HUES6 (cell line): ENCODE data around the gene FAM20C.

Experiments
- H3K27ac ChIP-seq: 2 replicates; pipeline ENCODE4 v1.7.0; 2013; ENCODE audit warnings: low read depth, mild to moderate bottlenecking, low read length, inconsistent platforms
- H3K27me3 ChIP-seq: 2 replicates; pipeline ENCODE4 v1.6.1; 2013; ENCODE audit warnings: low read length; ENCODE audit not compliant: control insufficient read depth, insufficient read depth
- H3K36me3 ChIP-seq: 2 replicates; pipeline ENCODE4 v1.6.1; 2013; ENCODE audit warnings: low read length; ENCODE audit not compliant: control insufficient read depth, insufficient read depth
- H3K4me1 ChIP-seq: 2 replicates; pipeline ENCODE4 v1.6.1; 2013; ENCODE audit warnings: low read length; ENCODE audit not compliant: control insufficient read depth, insufficient read depth
- H3K4me3 ChIP-seq: 2 replicates; pipeline ENCODE4 v1.5.1; 2013; ENCODE audit warnings: low read depth, low read length
- H3K9ac ChIP-seq: one replicate; pipeline ENCODE4 v1.6.1; 2013; ENCODE audit warnings: mild to moderate bottlenecking, low read length
- H3K9me3 ChIP-seq: 2 replicates; pipeline ENCODE4 v1.6.1; 2013; ENCODE audit warnings: low read depth, low read length; ENCODE audit not compliant: control insufficient read depth, insufficient read depth

FAM20C gene

DNA sequence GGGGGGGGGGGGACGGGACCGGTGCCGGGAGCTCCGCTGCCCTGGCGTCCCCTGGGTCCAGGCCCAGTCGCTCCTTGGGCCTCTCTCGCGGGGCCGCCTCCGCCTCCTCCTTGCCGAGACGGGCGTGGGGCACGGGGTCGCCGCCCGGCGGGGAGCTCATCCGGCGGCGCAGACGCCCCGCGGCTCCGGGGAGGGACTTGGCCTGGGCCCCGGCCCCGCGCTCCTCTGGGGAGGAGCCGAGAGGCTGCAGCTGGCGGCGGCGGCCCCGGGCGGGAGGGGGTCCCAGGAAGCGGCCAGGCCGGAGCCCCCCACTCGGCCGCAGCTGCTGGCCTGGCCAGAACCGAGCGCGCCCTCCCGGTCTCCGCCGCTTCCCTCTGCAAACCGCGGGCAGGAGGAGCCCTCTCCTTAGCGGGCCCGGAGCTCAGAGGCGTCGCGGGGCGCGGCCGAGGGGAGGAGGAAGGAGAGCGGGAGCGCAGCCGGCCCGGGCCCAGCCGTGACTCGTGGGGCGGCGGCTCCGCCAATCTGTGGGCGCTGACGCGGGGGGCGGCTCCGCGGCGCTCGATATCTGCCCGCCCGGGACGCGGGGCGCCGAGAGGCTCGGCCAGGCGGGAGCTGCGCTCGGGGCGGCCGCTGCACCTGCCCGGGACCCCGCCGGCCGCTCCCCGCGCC, at the start of gene FAM20C:
TSS of gene FAM20C (plus strand) at position 591 of the 669 bp plus-strand sequence. CDS start 629 bp downstream, outside the sequence.
- Histone ChIP-seq H3K9me3 (no peaks in the 10 kb centered on the region), H3K4me1 (peaks cover 58% of the 10 kb centered on the region), H3K4me3 (peak within 1 kb of the TSS; percentile 70), H3K9ac (peak within 1 kb of the TSS; percentile 54), H3K36me3 (peaks cover 19% of the 10 kb centered on the region), H3K27ac (no peak within 1 kb of the TSS), H3K27me3 (peaks cover 12% of the 10 kb centered on the region; the same call in 1 of the 2 replicates)

DNA sequence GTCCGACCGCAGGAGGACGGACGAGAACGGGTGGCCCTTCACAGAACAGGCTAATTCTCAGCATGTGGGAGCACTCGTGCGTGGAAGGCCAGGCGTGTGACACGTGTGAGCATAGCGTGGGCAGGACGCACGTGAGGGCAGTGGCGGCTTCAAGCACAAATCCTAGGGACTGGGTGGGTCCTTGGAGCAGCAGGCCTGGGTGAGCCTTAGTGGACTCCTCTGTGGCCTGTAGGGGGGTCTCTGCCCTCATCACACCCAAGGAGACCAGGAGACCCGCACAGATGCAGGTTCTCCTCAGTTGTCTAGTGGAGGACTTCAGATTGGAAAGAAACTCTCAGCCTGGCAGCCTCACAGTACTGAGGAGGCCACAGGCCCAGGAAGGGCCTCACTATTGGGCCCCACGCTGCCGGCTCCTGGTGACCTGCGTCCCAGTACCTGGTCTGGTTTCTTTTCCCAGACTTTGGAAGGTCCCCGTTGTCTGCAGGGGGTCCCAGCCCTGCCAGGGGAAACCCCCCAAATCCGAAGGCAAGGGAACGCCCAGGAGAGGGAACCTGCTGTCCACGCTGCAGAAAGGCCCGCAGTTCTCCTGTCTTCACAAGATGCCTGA, 49.1 kb upstream of the FAM20C start:
- H3K9ac ChIP-seq = no peak overlapping the region

DNA sequence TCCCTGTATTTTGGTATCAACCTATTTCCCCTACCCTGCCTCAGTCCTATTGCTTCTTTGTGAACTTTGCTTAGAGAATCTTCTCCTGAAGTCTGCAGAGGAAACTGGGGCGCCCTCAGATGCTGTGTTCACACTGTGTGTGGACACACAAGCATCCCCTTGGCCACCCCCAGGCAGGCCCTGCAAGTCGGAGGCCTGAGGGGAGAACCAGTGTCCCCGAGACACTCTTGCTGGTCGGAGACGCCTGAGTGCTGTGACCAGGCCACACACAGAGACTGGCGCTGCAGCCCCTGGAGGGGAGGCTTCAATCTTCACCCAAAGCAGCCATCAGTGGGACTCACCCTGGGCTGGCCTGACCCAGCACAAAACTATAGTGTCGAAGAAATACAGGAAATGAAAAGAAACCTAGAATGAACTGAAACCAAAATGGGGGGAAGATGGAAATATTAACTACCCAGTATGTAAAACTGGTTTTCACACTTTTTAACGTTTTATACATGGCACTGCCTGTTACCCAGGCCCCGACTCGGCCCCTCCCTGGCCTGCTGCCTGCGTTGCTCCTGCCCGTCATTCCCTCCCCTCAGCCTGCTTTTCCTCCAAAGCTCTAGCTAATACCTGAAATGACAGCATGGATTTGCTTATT, 48.4 kb upstream of the FAM20C start:
- H3K9ac ChIP-seq = no peak overlapping the region
- no peaks in the 10 kb centered on the region for H3K27me3 ChIP-seq
- peaks cover 19% of the 10 kb centered on the region for H3K36me3 ChIP-seq
- peaks cover 10% of the 10 kb centered on the region for H3K4me1 ChIP-seq
- no peaks in the 10 kb centered on the region for H3K9me3 ChIP-seq
- H3K27ac ChIP-seq = no peak overlapping the region
- no peak overlapping the region for H3K4me3 ChIP-seq

More for the DNA sequence above, 49.1 kb upstream of the FAM20C start:
- no peaks in the 10 kb centered on the region for H3K9me3 ChIP-seq
- peaks cover 15% of the 10 kb centered on the region for H3K4me1 ChIP-seq
- peaks cover 19% of the 10 kb centered on the region for H3K36me3 ChIP-seq
- H3K27ac ChIP-seq = no peak overlapping the region
- no peak overlapping the region for H3K4me3 ChIP-seq
- H3K27me3 ChIP-seq = no peaks in the 10 kb centered on the region

DNA sequence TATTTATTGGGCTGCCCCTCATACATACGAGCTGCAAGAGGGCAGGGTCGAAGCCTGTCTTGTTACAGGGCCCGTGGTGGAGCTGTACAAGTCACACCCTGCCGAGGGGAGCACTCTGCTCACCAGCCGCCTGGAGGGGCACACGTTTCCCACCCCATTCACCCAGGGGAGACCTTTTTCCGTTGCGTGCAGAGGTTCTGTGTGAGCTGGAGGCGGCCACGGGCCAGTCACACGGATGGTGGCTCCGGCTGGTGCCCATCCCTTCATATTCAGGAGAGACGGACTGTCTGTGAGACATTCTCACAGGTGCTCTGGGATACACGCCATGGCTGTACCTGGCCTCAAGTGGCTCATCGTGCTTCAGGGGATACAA, 47.9 kb upstream of the FAM20C start:
- H3K9ac ChIP-seq = no peak overlapping the region
- no peaks in the 10 kb centered on the region for H3K27me3 ChIP-seq
- H3K9me3 ChIP-seq = no peaks in the 10 kb centered on the region
- no peak overlapping the region for H3K27ac ChIP-seq
- no peak overlapping the region for H3K4me3 ChIP-seq
- H3K4me1 ChIP-seq = peaks cover 5% of the 10 kb centered on the region
- peaks cover 19% of the 10 kb centered on the region for H3K36me3 ChIP-seq

DNA sequence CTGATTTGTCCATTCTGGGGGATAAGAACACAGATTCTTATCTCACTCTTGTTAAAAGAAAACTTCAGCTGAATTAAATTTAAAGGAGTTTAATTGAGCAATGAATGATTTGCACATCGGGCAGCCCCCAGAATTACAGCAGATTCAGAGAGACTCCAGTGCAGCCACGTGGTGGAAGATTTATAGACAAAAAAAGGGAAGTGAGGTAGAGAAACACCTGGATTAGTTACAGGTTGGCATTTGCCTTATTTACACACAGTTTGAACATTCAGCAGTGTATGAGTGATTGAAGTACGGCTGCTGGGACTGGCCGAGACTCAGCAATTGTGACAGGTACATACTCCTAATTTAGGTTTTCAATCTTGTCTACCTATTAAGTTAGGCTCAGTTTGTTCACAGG, 46.5 kb upstream of the FAM20C start:
- peaks cover 9% of the 10 kb centered on the region for H3K4me1 ChIP-seq
- peaks cover 19% of the 10 kb centered on the region for H3K36me3 ChIP-seq
- H3K4me3 ChIP-seq = no peak overlapping the region
- H3K27me3 ChIP-seq = no peaks in the 10 kb centered on the region
- H3K9me3 ChIP-seq = no peaks in the 10 kb centered on the region
- no peak overlapping the region for H3K27ac ChIP-seq
- H3K9ac ChIP-seq = no peak overlapping the region

DNA sequence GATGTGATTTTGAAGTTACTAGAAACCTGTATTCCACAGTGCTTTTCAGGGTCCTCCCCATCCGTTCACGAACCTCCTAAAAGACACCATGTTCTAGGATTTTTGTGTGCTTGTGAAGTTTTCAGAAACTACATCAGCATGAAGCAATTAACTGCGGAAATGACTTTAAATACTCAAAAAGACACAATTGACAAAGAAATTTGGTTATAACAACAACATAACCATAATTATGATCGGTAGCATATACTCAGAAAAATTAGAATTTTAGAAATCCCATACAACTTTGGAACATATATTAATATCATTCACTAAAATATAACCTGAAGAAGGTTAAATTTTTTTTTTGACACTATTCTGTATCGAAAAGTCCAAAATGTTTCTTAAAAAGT, 43.8 kb upstream of the FAM20C start:
- H3K9ac ChIP-seq = peak overlapping the region; percentile 88
- no peaks in the 10 kb centered on the region for H3K27me3 ChIP-seq
- H3K27ac ChIP-seq = peak overlapping the region; percentile 86
- H3K9me3 ChIP-seq = no peaks in the 10 kb centered on the region
- peak overlapping the region; percentile 60 for H3K4me3 ChIP-seq
- H3K36me3 ChIP-seq = peaks cover 19% of the 10 kb centered on the region
- peaks cover 9% of the 10 kb centered on the region for H3K4me1 ChIP-seq

DNA sequence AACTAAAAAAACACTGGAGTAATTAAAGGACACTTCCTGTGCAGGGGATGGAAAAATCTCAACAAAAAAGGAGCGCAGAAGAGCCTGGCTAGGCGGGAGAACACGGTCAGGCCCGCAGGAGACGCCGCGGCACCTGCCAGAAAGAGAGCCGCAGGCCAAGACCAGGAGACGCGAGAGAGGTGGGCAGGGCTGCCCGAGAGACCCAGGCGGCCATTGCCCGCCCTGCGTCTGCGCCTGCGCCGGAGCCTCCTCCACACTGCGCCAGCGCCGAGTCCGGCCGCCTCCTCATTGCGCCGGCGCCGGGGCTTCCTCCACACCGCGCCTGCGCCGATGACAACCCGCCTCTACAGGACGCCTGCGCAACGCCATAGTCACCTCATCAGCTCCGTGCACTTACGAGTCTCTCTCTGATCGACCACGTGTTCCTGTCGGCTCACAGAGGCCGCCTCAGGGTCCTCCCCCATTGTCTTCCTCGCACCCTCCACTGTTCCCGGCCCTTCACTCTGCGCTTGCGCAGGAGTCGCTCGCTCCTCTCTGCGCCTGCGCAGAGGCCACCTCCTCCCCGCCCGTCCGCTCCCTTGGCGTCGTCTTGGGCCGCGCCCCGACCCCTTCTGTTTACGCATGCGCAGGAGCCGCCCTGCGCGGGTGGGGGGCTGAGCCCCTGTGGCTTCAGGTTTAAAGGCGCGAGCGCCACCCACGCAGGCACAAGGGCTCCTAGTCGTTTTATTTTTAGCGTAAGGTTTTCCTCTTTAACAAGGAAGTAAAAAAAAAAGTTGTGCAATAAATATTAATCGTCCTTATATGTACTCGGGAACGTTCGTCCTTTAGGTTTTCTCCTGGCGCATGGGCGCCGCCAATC, 43.2 kb upstream of the FAM20C start:
- Histone ChIP-seq H3K9me3 (no peaks in the 10 kb centered on the region), H3K27ac (peak overlapping the region; percentile 86), H3K4me1 (peaks cover 9% of the 10 kb centered on the region), H3K36me3 (peaks cover 19% of the 10 kb centered on the region), H3K9ac (peak overlapping the region; percentile 88), H3K27me3 (no peaks in the 10 kb centered on the region), H3K4me3 (peak overlapping the region; percentile 60)

DNA sequence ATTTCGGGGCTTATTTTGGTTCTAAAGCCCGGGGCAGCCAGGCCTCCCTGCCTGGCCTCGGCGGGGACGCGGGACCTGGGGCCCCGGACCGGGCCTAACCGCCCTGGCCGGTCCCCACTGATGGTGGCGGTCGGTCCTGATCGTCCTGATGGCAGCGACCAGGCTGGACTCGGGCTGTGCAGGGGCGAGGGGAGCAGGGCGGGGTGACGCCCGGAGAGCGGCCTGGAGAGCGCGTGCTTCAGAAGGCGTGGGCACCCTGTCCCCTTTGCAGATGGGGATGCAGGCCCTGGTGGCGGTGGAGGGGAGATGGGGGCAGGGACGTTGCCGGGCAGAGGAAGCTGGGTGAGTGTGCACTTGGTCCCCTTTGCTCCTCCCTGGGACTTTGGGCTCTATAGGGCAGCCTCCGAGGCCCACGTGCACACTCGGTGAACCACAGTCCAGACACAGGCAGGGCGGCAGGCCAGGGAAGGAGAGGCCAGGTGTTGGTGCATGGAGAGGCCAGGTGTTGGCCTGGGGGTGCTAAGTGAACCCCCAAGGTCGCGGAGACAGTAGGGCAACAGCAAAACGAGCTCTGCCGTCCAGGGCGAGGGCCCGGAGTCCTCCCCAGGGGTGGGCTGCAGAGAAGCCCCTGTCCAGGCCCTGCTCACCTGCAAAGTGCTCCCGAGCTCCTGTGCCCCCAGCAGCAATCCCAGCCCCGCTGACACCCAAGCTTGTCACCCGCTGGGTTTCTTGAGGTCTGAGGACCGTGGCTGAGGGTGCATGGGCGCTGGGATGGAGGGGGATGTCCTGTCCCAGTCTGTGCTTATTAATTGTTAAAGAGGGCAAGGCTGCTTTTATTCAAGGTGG, 42.4 kb upstream of the FAM20C start:
- H3K4me1 ChIP-seq = peaks cover 9% of the 10 kb centered on the region
- H3K27ac ChIP-seq = peak overlapping the region; percentile 86
- H3K9ac ChIP-seq = peak overlapping the region; percentile 88
- no peaks in the 10 kb centered on the region for H3K27me3 ChIP-seq
- H3K4me3 ChIP-seq = peak overlapping the region; percentile 60
- H3K9me3 ChIP-seq = no peaks in the 10 kb centered on the region
- H3K36me3 ChIP-seq = peaks cover 18% of the 10 kb centered on the region

DNA sequence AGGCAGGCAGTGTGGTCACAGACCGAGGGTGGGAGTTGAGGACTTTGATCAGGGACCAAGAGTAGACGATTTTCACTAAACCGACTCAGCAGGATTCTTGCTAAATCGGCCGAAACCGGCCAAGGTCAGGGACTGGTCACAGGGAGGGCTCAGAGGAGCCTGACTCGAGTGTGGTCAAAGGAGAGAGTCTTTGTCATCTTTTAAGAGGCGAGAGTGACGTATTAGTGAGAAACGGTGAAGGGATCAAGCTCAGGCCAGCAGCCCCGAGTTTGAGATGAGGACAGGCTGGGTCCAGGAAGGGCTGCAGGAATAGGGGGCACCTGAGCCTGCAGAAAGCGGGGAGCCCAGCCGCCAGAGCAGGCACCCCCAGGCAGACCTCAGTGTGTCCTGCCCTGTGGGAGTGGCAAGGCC, 41.6 kb upstream of the FAM20C start:
- Histone ChIP-seq H3K27ac (no peak overlapping the region), H3K27me3 (no peaks in the 10 kb centered on the region), H3K4me3 (no peak overlapping the region), H3K4me1 (peaks cover 12% of the 10 kb centered on the region), H3K36me3 (peaks cover 14% of the 10 kb centered on the region), H3K9me3 (no peaks in the 10 kb centered on the region), H3K9ac (no peak overlapping the region)

DNA sequence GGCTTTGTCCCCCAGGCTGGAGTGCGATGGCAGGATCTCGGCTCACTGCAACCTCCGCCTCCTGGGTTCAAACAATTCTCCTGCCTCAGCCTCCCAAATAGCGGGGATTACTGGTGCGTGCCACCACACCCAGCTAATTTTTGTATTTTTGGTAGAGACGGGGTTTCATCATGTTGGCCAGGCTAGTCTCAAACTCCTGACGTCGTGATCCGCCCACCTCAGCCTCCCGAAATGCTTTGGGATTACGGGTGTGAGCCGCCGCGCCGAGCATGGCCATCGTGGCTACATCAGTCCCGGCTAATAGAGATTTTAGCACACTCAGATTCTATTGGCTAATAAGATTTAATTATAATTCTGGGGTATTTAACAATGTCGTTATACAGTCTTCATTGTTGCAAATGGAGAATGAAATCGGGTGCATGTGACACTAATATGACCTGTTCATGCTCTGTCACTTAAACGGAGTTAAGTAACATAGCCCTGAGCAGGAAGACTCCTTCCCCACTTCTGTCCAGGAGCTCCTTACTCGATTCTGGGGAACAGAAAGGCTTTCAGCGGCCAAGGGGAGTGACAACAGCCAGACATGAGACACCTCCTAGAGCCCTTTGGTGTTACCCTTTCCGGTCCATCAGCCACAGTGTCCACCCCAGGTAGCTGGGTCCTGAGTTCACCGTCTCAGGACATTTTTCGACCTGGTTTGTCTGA, 40.9 kb upstream of the FAM20C start:
- Histone ChIP-seq H3K4me3 (no peak overlapping the region), H3K36me3 (peaks cover 11% of the 10 kb centered on the region), H3K27me3 (no peaks in the 10 kb centered on the region), H3K4me1 (peaks cover 19% of the 10 kb centered on the region), H3K27ac (no peak overlapping the region), H3K9me3 (no peaks in the 10 kb centered on the region), H3K9ac (no peak overlapping the region)
